Endothelial cell (in vitro differentiated cells): ENCODE results near the gene PEX14. TPM values are rescaled to one million over a fixed set of nuclear protein-coding genes. Genes with fewer than 3 reads are reported as not detected.

Source experiments
- DNase-seq: peaks from one replicate; pipeline ENCODE4 v3.0.0; 2021; ENCODE audit warnings: low spot score
- H3K27ac Mint-ChIP-seq: one replicate; pipeline ENCODE4 v1.8.0; 2021; ENCODE audit warnings: mixed read lengths, inconsistent platforms; ENCODE audit not compliant: unreplicated experiment
- H3K27me3 Mint-ChIP-seq: one replicate; pipeline ENCODE4 v1.8.0; 2021; ENCODE audit warnings: mild to moderate bottlenecking, moderate library complexity, mixed read lengths, inconsistent platforms; ENCODE audit not compliant: unreplicated experiment
- H3K36me3 Mint-ChIP-seq: one replicate; pipeline ENCODE4 v1.8.0; 2021; ENCODE audit warnings: mild to moderate bottlenecking, low read depth, mixed read lengths, inconsistent platforms; ENCODE audit not compliant: unreplicated experiment
- H3K4me1 Mint-ChIP-seq: one replicate; pipeline ENCODE4 v1.8.0; 2021; ENCODE audit warnings: mild to moderate bottlenecking, mixed read lengths, inconsistent platforms; ENCODE audit not compliant: unreplicated experiment
- H3K4me3 Mint-ChIP-seq: one replicate; pipeline ENCODE4 v1.8.0; 2021; ENCODE audit warnings: mild to moderate bottlenecking, mixed read lengths, inconsistent platforms; ENCODE audit not compliant: unreplicated experiment
- H3K9me3 Mint-ChIP-seq: one replicate; pipeline ENCODE4 v1.8.0; 2021; ENCODE audit warnings: mixed read lengths, inconsistent platforms; ENCODE audit not compliant: unreplicated experiment
- total RNA-seq: library from RNA; stranded (reverse); fragmentation: NEBNext Ultra II Directional; extraction: Animal tissue kit (Norgen Biotek cat#: 25700); gene quantifications from one replicate; pipeline ENCODE4 v1.2.1, GENCODE V29; 2021; ENCODE audit not compliant: unreplicated experiment
- TF ChIP-seq, protein P1 (sequence below): fragments of 200-600 bp; sonication (generic); IDR thresholded peaks from one replicate; pipeline ENCODE4 v1.5.0; 2021; ENCODE audit warnings: antibody characterized with exemption; ENCODE audit not compliant: unreplicated experiment

The PEX14 gene
- total RNA-seq, 1 donor from 2014 or later = 20.9 TPM

DNA sequence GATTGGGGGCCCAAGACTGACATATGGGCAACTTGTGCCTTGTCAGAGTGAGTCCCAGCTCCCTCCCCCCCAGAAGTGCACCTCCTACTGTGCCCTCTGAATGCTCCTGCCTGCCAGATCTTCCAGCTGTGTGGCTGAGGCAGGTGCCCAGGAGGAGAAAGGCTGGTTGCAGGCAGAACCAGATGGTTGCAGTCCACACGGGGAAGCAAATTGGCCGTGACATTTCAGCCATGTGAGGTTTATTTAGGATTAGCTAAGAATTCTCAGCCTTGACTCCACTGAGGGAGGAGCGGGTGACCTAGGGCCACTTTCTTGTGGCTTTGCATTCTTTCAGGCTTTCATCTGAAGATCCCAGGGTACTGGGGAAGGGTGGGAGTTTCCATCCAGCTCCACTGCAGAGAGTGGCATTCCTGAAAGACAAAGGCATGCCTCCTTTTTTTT is 33.8 kb downstream of the PEX14 start:
- Mint-ChIP-seq H3K27me3 (no peaks in the 10 kb centered on the region), H3K9me3 (no peaks in the 10 kb centered on the region), H3K4me3 (no peak overlapping the region), H3K4me1 (peaks cover 52% of the 10 kb centered on the region), H3K36me3 (no peaks in the 10 kb centered on the region), H3K27ac (peak overlapping the region; percentile 48)
- TF ChIP-seq, protein P1, sequence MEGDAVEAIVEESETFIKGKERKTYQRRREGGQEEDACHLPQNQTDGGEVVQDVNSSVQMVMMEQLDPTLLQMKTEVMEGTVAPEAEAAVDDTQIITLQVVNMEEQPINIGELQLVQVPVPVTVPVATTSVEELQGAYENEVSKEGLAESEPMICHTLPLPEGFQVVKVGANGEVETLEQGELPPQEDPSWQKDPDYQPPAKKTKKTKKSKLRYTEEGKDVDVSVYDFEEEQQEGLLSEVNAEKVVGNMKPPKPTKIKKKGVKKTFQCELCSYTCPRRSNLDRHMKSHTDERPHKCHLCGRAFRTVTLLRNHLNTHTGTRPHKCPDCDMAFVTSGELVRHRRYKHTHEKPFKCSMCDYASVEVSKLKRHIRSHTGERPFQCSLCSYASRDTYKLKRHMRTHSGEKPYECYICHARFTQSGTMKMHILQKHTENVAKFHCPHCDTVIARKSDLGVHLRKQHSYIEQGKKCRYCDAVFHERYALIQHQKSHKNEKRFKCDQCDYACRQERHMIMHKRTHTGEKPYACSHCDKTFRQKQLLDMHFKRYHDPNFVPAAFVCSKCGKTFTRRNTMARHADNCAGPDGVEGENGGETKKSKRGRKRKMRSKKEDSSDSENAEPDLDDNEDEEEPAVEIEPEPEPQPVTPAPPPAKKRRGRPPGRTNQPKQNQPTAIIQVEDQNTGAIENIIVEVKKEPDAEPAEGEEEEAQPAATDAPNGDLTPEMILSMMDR = no peak
- DNase-seq = no peak

DNA sequence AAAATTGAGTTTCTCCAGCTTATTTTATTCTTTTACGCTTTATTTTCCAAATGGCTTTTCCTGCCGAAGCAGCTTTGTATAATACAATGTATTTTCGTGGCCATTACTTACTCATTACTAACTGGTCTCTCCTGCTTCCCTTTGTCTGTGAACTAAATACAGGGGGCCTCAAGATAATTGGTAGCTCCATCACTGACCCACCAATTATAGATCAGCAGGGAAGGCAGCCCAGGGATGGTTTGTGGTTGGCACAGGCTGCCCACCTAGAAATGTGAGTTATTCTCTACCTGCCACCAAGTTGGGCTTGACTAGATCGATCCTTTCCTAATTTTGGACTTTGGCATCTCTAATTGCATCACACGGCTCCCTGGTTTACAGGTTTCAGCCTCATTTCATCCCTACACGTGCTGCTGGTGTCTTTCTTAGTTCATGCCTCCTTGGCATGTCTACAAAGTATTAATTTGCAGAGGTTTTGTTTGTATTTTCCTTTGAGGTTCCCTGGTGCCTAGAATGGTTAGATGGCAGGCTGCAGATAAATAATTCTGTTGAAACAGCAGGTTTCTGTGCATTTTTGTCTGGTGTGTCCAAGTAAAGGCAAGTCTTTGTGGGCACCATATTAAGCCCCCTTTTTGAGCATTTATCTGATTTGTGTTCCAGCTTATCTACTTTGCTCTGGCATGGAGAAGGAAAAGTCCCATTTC is 35.2 kb downstream of the PEX14 start:
- Mint-ChIP-seq H3K4me3 (no peak overlapping the region), H3K4me1 (peaks cover 55% of the 10 kb centered on the region), H3K27me3 (no peaks in the 10 kb centered on the region), H3K9me3 (no peaks in the 10 kb centered on the region), H3K36me3 (no peaks in the 10 kb centered on the region), H3K27ac (peak overlapping the region; percentile 46)
- TF ChIP-seq, protein P1 = no peak
- DNase-seq = no peak

DNA sequence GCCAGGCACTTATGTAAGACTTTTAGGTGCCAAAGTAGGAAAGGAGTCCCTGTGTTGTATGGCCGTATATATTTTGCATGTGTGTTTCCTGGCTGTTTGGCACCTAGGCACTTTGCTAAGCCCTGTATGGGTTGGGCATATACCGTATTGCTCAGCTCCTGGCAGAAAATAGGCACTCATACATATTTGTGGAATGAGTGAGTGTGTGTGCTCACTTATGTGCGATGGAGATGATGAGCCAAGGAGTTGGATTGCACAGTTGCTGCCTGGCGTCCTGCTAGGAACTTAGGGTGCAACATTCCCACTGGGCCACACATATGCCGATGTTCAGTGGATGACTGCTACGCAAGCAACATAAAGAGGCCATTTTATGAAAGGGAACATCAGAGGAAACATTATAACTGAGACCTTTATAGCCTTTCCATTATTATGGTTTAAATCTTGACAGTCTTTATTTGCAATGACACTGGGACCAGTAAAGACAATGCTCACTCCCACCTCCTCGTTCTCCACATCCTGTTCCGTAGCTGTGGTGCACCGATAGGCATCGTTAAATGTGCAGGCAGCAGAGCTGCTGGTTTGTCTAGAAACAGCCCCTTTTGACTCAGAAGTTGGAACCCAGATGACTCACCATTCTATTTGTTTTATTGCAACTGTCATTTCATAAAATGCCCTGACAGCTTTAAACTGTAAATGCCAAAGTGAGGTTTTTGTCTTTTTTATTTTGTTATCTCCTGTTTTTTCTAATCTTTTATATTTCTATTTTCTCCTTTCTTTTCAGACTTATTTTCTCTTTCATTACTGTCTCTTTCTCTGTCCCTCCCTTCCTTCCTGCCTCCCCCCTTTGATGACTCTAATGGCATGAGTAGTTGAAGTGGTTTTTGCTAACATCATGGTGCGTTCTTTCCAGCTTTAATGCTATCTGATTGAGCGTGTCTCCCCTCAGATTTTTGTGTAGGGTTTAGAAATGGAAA is 36.1 kb downstream of the PEX14 start:
- Mint-ChIP-seq H3K9me3 (no peaks in the 10 kb centered on the region), H3K4me1 (peaks cover 59% of the 10 kb centered on the region), H3K4me3 (no peak overlapping the region), H3K27me3 (no peaks in the 10 kb centered on the region), H3K27ac (peak overlapping the region; percentile 65), H3K36me3 (no peaks in the 10 kb centered on the region)
- DNase-seq = no peak
- TF ChIP-seq, protein P1 = no peak

DNA sequence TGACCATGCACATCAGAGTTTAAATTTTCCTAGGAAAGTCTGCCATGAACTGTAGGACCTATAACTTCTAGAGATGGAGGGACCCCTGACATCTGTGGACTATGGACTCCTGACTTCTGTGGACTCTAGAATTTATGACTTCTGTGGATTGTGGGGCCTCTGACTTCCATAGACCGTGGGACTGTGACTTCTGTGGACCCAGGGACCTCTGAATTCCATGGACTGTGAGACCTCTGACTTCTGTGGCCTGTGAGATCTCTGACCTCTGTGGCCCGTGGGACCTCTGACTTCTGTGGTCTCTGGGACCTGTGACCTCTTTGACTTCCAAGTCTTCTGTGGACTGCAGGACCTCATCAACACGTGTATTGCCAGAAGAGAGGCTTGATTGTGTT is 36.7 kb downstream of the PEX14 start:
- H3K27ac Mint-ChIP-seq = no peak overlapping the region
- no peak for DNase-seq
- H3K27me3 Mint-ChIP-seq = no peaks in the 10 kb centered on the region
- no peaks in the 10 kb centered on the region for H3K36me3 Mint-ChIP-seq
- no peaks in the 10 kb centered on the region for H3K9me3 Mint-ChIP-seq
- peaks cover 63% of the 10 kb centered on the region for H3K4me1 Mint-ChIP-seq
- TF ChIP-seq, protein P1 = no peak
- H3K4me3 Mint-ChIP-seq = no peak overlapping the region
